ENCODE results near the gene METAP1D.
"Not testable (repeated sequence)": the region's sequence is repeated elsewhere in the genome, so short reads cannot be mapped to it uniquely, and the experiment has no call there.

The METAP1D gene

DNA sequence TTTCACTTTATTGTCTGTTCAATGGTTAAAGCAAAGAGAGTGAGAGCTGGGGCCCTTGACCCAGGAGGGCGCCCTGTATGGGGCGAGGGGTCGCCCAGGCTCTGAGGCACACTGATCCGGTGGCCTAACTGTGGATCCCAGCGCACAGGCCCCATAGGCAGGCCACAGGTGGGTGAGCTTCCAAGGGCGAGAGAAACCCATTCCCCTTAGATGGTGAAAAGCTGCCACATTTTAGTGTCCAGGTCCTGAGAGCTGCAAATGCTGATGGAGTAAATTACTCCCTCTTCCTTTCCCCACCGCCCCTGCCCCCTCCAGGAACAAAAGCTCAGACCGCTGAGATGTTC is 108.8 kb downstream of the METAP1D start:
- DNase-seq (ENCODE audit: low read depth): no peak
- TF ChIP-seq, protein P1, sequence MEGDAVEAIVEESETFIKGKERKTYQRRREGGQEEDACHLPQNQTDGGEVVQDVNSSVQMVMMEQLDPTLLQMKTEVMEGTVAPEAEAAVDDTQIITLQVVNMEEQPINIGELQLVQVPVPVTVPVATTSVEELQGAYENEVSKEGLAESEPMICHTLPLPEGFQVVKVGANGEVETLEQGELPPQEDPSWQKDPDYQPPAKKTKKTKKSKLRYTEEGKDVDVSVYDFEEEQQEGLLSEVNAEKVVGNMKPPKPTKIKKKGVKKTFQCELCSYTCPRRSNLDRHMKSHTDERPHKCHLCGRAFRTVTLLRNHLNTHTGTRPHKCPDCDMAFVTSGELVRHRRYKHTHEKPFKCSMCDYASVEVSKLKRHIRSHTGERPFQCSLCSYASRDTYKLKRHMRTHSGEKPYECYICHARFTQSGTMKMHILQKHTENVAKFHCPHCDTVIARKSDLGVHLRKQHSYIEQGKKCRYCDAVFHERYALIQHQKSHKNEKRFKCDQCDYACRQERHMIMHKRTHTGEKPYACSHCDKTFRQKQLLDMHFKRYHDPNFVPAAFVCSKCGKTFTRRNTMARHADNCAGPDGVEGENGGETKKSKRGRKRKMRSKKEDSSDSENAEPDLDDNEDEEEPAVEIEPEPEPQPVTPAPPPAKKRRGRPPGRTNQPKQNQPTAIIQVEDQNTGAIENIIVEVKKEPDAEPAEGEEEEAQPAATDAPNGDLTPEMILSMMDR (IDR thresholded peaks at IDR 0.05; ENCODE audit: low read depth, low read length, missing control alignments): no peak
- no peak overlapping the region for H3K4me3 ChIP-seq (ENCODE audit: low read depth, low read length)

DNA sequence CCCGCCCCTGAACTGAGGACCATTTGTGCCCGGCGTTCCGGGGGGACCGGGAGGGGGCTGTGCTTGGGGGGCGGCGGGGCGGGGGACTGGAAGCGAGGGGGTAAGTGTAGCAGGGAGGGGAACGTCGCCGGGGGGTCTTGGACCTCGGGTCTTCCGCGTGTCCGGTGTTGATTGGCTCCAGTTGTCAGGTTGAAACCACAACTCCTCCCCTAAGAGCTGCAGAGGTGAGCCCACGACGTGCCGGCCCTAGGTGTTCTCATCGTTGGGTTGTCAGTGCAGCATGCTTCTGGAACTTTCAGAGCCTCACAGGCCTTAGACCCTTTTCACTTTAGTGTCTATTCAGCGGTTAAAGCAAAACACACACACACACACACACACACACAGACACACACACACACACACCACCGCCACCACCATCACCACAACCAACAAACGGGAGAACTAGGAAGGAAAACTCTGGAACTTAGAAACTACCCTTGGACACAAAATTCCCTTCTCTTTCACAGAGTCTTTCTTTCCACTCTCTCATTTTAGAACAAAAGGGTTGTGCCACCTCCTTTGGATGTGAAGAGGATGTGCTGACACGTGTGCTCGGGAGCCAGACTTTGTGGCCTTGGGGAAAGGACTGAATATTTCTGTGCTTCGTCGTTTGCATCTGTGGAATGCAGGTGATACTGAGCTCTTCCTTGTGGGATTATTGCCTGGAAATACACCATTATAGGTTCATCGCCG is 109.7 kb downstream of the METAP1D start:
- no peak for DNase-seq (ENCODE audit: low read depth)
- no peak overlapping the region for H3K4me3 ChIP-seq (ENCODE audit: low read depth, low read length)
- TF ChIP-seq, protein P1 (IDR thresholded peaks at IDR 0.05; ENCODE audit: low read depth, low read length, missing control alignments): no peak

DNA sequence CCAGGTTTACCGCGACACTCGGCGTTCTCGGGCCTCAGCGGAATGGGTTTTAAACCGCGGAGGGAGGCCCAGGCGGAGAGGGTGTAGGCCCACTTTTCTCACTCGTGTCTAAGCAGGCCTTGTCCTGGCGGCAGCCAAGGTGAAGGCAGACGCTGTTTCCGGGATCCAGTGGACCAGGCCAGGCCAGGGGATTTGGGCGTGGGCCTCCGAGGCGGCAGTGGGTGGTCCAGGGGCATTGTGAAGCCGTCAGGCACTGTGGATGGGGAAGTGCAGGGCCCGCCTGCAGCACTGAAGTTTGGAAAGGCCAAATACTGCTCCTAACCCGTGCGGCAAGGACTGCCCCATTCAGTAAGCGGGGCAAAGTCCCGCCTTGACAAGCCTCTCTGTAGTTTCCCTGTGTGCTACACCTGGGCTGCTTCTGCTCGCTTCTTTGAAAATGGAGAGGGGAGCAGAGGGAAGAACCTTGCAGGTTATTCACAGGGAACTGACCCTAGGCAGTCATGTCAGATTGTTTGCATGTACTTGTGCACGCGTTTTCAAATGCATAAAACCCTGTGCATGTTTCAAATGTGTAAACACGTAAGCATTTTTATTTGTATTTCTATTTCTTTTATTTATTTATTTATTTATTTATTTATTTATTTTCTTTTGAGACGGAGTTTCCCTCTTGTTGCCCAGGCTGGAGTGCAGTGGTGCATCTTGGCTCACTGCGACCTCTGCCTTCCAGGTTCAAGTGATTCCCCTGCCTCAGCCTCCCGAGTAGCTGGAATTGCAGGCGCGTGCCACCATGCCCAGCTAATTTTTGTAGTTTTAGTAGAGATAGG is 110.4 kb downstream of the METAP1D start:
- H3K4me3 ChIP-seq (ENCODE audit: low read depth, low read length): no peak overlapping the region
- TF ChIP-seq, protein P1 (IDR thresholded peaks at IDR 0.05; ENCODE audit: low read depth, low read length, missing control alignments): no peak
- no peak for DNase-seq (ENCODE audit: low read depth)

DNA sequence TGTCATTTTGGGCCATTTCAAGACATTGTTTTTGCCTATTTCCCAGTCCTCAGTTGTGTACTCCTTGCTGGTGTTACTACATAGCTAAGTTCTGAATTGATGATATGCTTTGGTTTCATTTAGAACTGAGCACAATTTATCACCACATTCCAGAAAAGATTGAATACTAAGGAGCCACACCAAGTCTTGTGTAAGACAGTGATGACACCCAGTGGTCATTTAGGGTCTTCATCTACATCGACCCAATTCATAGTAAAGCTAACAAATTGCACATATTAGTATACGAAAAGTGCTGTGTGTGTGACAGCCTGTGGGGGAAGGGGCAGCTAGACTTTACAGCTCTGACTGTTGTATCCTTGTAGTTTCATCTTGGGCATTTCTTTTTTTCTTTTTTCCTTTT is 113.9 kb downstream of the METAP1D start:
- TF ChIP-seq, protein P1 (IDR thresholded peaks at IDR 0.05; ENCODE audit: low read depth, low read length, missing control alignments): peak; percentile 31
- no peak for DNase-seq (ENCODE audit: low read depth)
- no peak overlapping the region for H3K4me3 ChIP-seq (ENCODE audit: low read depth, low read length)

DNA sequence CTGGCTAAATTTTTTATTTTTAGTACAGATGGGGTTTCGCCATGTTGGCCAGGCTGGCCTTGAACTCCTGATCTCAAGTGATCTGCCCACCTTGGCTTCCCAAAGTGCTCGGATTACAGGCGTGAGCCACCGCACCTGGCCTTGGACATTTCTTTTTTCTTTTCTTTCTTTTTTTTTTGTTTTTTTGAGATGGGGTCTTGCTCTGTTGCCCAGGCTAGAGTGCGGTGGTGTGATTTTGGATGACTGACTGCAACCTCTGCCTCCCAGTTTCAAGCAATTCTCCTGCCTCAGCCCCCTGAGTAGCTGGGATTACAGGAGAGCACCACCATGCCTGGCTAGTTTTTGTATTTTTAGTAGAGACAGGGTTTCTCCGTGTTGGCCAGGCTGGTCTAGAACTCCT is 114.4 kb downstream of the METAP1D start:
- not testable (repeated sequence) for DNase-seq (ENCODE audit: low read depth); H3K4me3 ChIP-seq (ENCODE audit: low read depth, low read length)

DNA sequence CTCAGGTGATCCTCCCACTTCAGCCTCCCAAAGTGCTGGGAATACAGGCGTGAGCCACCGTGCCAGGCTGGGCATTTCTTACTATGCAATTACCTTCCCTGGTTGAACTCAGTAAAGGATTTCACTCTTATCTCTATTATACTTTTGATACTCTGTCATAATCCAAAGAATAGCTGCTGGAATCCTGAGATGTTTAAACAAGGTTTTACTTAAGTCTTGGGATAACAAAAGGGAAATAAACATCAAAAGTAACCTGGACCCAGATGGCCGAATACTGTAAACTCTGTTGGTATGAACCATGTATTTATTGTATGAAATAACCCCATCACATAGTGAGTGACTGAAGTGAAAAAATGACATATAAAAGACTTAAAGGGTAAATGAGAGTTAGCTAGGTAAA is 114.8 kb downstream of the METAP1D start:
- no peak for DNase-seq (ENCODE audit: low read depth)
- TF ChIP-seq, protein P1 (IDR thresholded peaks at IDR 0.05; ENCODE audit: low read depth, low read length, missing control alignments): no peak
- H3K4me3 ChIP-seq (ENCODE audit: low read depth, low read length): no peak overlapping the region

DNA sequence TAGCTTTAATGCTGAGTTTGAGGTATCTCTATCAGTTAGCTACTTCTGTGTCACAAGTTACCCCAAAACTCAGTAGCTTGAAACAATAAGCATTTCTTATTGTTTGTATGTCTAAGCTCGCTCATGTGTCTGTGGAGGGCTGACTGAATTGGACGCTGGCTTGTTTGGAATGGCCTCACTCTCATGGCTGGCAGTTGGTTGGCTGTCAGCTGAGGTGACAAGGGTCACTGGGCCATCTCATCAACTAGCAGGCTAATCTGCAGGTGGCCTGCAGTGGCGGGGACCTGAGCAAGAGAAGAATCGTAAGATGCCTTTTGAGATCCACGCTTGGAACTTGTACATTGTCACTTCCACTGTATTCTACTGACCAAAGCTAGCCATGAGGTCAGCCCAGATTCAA is 116.4 kb downstream of the METAP1D start:
- DNase-seq (ENCODE audit: low read depth): no peak
- H3K4me3 ChIP-seq (ENCODE audit: low read depth, low read length): no peak overlapping the region
- TF ChIP-seq, protein P1 (IDR thresholded peaks at IDR 0.05; ENCODE audit: low read depth, low read length, missing control alignments): no peak

Measured in GM12864 (cell line).